ENCODE results near the gene MTCH2.
A peak's percentile ranks its signal among the peaks of the same experiment; 100 is the strongest.

The MTCH2 gene

GRCh38 chr11:47615249-47615648, 27.1 kb downstream of the MTCH2 start:
- Histone ChIP-seq H3K4me2 (ENCODE audit: low read length) (no peak overlapping the region), H3K27ac (ENCODE audit: low read depth, low read length, poor library complexity, severe bottlenecking) (no peak overlapping the region), H3K9me3 (ENCODE audit: low read length) (no peaks in the 10 kb centered on the region), H3K9me2 (ENCODE audit: low read depth, low read length) (no peaks in the 10 kb centered on the region), H3K79me2 (ENCODE audit: insufficient read depth, low read length) (no peaks in the 10 kb centered on the region), H3F3A (ENCODE audit: insufficient read depth, low read length) (no peaks in the 10 kb centered on the region), H3K4me1 (ENCODE audit: insufficient read depth, low read length, severe bottlenecking) (peaks cover 13% of the 10 kb centered on the region), H4K20me1 (ENCODE audit: insufficient read depth, low read length) (no peaks in the 10 kb centered on the region), H3K27me3 (ENCODE audit: insufficient read depth, low read length) (no peaks in the 10 kb centered on the region), H3K4me3 (ENCODE audit: low read depth, low read length, poor library complexity, severe bottlenecking) (no peak overlapping the region), H2AFZ (ENCODE audit: low read length) (no peak overlapping the region), H3K9ac (ENCODE audit: low read length) (no peak overlapping the region), H3K36me3 (ENCODE audit: insufficient read depth, low read length) (peaks cover 20% of the 10 kb centered on the region)
- TF ChIP-seq CTCF (IDR thresholded peaks at IDR 0.05; ENCODE audit: low read length) = no peak
- TF ChIP-seq EZH2 (IDR thresholded peaks at IDR 0.05; ENCODE audit: borderline replicate concordance, low read length) = no peak

- Histone ChIP-seq H3K4me1 (ENCODE audit: insufficient read depth, low read length, severe bottlenecking) (peaks cover 13% of the 10 kb centered on the region), H3K27ac (ENCODE audit: low read depth, low read length, poor library complexity, severe bottlenecking) (no peak overlapping the region), H3K4me2 (ENCODE audit: low read length) (0 out of 2 replicates have a peak overlapping the region, but pooled peaks have one; percentile 20)
Observed at GRCh38 chr11:47611348-47611794, 31.0 kb downstream of the MTCH2 start.

GRCh38 chr11:47609675-47610074, 32.7 kb downstream of the MTCH2 start:
- H3K4me2 ChIP-seq (ENCODE audit: low read length) = no peak overlapping the region
- no peaks in the 10 kb centered on the region for H3K79me2 ChIP-seq (ENCODE audit: insufficient read depth, low read length)
- no peak overlapping the region for H3K9ac ChIP-seq (ENCODE audit: low read length)
- no peaks in the 10 kb centered on the region for H3F3A ChIP-seq (ENCODE audit: insufficient read depth, low read length)
- H3K4me3 ChIP-seq (ENCODE audit: low read depth, low read length, poor library complexity, severe bottlenecking) = no peak overlapping the region
- no peak overlapping the region for H3K27ac ChIP-seq (ENCODE audit: low read depth, low read length, poor library complexity, severe bottlenecking)
- no peaks in the 10 kb centered on the region for H3K36me3 ChIP-seq (ENCODE audit: insufficient read depth, low read length)
- no peak overlapping the region for H2AFZ ChIP-seq (ENCODE audit: low read length)
- H3K9me2 ChIP-seq (ENCODE audit: low read depth, low read length) = no peaks in the 10 kb centered on the region
- no peaks in the 10 kb centered on the region for H4K20me1 ChIP-seq (ENCODE audit: insufficient read depth, low read length)
- no peak for TF ChIP-seq CTCF (IDR thresholded peaks at IDR 0.05; ENCODE audit: low read length)
- TF ChIP-seq EZH2 (IDR thresholded peaks at IDR 0.05; ENCODE audit: borderline replicate concordance, low read length) = no peak
- peaks cover 13% of the 10 kb centered on the region for H3K4me1 ChIP-seq (ENCODE audit: insufficient read depth, low read length, severe bottlenecking)
- no peaks in the 10 kb centered on the region for H3K27me3 ChIP-seq (ENCODE audit: insufficient read depth, low read length)
- H3K9me3 ChIP-seq (ENCODE audit: low read length) = no peaks in the 10 kb centered on the region

More at GRCh38 chr11:47611348-47611794, 31.0 kb downstream of the MTCH2 start:
- no peaks in the 10 kb centered on the region for H4K20me1 ChIP-seq (ENCODE audit: insufficient read depth, low read length)
- H3K9ac ChIP-seq (ENCODE audit: low read length) = no peak overlapping the region
- no peaks in the 10 kb centered on the region for H3F3A ChIP-seq (ENCODE audit: insufficient read depth, low read length)
- no peaks in the 10 kb centered on the region for H3K27me3 ChIP-seq (ENCODE audit: insufficient read depth, low read length)
- H3K79me2 ChIP-seq (ENCODE audit: insufficient read depth, low read length) = no peaks in the 10 kb centered on the region
- H3K4me3 ChIP-seq (ENCODE audit: low read depth, low read length, poor library complexity, severe bottlenecking) = no peak overlapping the region
- H3K9me3 ChIP-seq (ENCODE audit: low read length) = no peaks in the 10 kb centered on the region
- TF ChIP-seq CTCF (IDR thresholded peaks at IDR 0.05; ENCODE audit: low read length) (no peak), EZH2 (IDR thresholded peaks at IDR 0.05; ENCODE audit: borderline replicate concordance, low read length) (no peak)
- no peaks in the 10 kb centered on the region for H3K9me2 ChIP-seq (ENCODE audit: low read depth, low read length)
- H2AFZ ChIP-seq (ENCODE audit: low read length) = no peak overlapping the region
- H3K36me3 ChIP-seq (ENCODE audit: insufficient read depth, low read length) = no peaks in the 10 kb centered on the region
